HG03025 (cell line): ENCODE measurements around the gene SCT.
"Not testable (repeated sequence)": the region's sequence is repeated elsewhere in the genome, so short reads cannot be mapped to it uniquely, and the experiment has no call there.

ENCODE experiments used
- ATAC-seq: cut with Tn5 transposase; IDR thresholded peaks from one replicate; pipeline ENCODE4 v1.9.1; 2021; ENCODE audit warnings: mild to moderate bottlenecking, moderate library complexity; ENCODE audit not compliant: unreplicated experiment, low FRiP score

The SCT gene, protein sequence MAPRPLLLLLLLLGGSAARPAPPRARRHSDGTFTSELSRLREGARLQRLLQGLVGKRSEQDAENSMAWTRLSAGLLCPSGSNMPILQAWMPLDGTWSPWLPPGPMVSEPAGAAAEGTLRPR

GRCh38 chr11:626475-627307 is at the start of gene SCT:
Gene SCT (minus strand): TSS chr11:627181. CDS start chr11:627143, 38 bp downstream.
- no peak for ATAC-seq

- no peak for ATAC-seq
Observed at GRCh38 chr11:674406-674805, 47.4 kb upstream of the SCT start.

GRCh38 chr11:673866-674265 is 46.9 kb upstream of the SCT start:
- no peak for ATAC-seq

DNA sequence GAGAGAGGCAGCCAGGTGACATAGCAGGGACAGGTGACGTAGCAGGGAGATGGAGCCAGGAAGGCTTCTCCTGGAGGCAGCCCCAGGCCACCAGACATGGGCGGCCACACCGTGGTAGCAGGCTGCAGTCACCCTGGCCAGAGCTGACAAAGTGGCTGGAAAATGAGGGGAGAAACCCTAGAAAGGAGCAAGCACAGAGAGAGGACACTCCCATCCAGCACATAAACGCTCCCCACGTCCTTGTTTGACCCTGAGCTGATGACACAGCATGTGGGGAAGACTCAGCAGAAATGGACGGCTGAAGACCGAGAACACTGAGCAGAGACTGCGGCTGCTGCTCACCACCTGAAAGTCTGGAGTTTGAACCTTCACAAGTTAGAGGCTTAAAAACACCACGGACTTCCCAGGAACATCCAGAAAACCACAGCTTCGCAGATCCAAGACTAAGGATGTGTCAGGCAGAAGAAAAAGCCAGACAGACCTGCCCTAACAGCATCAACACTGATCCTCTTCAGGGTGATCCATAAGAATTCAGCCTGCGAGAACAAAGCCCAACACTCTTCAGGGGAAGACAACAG is 38.8 kb upstream of the SCT start:
- ATAC-seq, result no peak

DNA sequence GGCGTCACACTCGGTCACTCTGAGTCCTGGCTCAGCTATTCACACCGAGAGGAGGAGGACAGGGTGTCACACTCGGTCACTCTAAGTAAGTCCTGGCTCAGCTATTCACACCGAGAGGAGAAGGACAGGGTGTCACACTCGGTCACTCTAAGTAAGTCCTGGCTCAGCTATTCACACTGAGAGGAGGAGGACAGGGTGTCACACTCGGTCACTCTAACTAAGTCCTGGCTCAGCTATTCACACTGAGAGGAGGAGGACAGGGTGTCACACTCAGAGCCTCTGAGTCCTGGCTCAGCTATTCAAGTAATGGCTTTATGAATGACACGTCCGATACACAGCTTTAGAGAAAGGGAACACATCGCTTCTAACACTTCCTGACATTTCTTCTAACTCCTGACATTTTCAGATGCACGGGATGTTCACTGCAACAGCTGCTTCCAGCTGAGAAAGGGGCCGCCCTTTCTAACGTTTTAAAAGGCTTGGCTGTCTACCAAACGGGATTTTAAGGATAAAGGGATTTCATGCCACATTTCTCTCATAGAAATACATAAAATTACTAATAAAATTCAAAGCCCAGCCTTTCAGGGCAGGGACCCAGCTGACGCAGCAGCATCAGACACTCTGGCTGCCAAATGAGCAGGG is 38.2 kb upstream of the SCT start:
- no peak for ATAC-seq

DNA sequence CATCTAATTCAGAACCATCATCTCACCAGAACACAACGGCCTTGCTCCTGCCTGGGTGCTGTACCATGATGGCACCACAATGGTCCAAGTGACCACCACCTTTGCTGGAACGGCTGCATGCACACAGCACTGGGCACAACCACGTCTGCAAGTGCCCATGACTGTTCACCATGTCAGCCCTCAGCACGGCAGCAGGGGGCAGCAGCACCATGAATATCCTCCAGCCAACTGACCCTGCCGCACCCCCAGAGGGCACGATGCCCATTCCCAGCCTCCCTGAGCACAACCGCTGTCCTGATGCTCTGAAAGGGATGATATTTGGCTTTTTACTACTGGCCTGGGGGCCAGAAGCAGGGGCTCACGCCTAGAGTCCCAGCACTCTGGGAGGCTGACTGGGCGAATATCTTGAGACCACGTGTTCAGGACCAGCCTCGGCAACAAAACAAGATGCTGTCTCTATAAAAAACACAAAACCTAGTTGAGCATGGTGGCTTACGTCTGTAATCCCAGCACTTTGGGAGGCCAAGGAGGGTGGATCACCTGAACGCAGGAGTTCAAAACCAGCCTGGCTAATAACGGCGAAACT is 35.8 kb upstream of the SCT start:
- no peak for ATAC-seq

DNA sequence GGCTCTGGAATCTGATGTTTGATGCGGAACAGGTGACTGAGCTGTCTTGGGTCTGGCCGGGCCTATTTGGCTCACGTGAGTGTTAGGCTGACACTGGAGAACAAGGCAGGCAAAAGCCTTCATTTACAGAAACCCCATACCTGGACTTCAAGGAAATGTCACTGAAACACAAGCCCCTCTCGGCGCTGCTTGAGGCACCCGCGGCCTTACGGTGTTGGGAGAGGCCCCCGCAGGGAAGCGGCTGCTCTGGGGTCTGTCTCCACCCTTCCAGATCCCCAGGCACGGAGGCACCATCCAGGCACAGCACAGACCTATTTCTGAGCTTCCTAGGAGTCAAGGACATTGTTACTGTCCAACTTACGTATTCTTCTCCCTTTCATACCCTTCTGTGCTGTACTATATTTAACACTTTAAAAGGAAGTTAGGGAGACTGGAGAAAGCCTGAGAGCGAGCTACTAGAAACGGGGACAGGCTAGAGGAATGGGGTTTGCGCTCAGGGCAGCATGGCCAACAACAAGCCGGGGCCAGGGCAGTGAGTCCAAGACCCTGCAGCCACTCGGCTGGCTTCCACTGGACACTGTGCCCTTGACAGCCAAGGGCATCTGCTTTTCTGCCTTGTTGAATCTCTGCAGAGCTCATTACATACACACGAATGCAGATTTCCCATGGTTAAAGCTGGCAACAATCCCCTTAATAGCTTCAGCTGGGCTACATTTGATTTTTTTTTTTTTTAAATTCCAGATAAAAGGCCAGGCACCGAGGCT is 33.9 kb upstream of the SCT start:
- ATAC-seq, result no peak

- no peak for ATAC-seq
Observed at GRCh38 chr11:660281-660680, 33.3 kb upstream of the SCT start.

DNA sequence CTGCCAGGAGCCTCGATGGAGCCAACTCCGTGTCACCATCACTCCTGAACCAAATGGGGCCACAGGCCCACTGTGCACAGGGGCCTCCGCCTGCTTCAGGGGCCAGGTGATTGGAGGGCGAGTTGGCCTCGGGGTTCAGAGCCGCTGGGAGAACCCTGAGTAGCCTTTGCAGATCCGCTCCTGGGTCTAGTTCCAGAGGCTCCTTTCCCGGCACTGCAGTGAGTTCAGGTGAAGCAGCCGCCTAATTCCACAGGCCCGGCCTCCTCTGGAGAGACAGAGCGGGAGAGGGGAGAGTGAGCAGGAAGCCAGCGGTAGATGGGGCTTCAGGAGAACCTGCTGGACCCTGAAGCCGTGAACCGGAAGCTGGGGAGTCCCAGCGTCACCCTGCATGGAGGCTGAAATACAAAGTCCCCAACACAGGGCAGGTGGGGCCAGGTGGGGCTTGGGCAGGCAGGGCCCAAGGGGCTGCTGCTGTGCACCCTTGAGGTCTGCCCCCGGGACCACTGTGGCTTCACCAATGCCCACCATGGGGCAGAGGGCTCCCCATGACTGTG is 32.6 kb upstream of the SCT start:
- ATAC-seq, result no peak

- no peak for ATAC-seq
Observed at GRCh38 chr11:657691-658126, 30.7 kb upstream of the SCT start.

DNA sequence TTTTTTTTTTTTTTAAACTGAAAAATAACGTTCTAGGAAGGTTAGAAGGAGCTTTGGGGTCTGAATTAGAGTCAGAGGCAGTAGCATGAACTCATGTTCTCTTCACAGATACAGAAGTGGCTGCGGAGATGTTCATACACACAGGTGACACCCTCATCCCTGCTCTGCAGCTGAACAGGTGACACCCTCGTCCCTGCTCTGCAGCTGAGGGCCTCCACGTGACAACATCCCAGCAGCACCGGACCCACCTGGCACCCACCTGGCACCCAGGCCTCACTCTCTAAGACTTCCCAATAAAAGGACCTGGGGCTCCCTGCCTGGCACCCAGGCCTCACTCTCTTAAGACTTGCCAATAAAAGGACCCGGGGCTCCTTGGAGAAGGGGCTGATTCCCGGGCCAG is 29.9 kb upstream of the SCT start:
- ATAC-seq, result no peak

- ATAC-seq, result no peak
Observed at GRCh38 chr11:656426-656825, 29.4 kb upstream of the SCT start.

- ATAC-seq, result no peak
Observed at GRCh38 chr11:655036-655726, 28.2 kb upstream of the SCT start.

DNA sequence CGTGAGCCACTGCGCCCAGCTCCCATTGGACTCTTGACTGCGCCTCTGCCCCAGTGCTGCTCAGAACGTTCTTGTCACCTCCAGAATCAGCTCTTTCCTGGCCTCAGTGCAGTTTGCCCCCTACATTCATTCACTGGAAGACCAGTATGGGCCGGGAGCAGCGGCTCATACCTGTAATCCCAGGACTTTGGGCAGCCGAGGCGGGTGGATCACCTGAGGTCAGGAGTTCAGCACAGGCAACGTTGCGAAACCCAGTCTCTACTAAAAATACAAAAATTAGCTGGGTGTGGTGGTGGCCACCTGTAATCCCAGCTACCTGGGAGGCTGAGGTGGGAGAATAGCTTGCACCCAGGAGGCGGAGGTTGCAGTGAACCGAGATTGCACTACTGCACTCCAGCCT is 27.5 kb upstream of the SCT start:
- ATAC-seq, result not testable (repeated sequence)

- no peak for ATAC-seq
Observed at GRCh38 chr11:653837-654236, 26.9 kb upstream of the SCT start.

DNA sequence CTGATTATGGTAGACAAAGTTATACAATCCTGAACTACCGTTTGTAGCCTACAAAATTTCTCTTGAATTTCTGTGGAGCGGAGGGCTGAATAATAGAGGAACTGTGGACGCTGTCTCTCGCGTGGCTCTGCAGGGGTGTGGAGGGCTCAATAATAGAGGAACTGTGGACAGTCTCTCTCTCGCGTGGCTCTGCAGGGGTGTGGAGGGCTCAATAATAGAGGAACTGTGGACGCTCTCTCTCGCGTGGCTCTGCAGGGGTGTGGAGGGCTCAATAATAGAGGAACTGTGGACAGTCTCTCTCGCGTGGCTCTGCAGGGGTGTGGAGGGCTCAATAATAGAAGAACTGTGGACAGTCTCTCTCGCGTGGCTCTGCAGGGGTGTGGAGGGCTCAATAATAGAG is 26.2 kb upstream of the SCT start:
- ATAC-seq, result not testable (repeated sequence)

DNA sequence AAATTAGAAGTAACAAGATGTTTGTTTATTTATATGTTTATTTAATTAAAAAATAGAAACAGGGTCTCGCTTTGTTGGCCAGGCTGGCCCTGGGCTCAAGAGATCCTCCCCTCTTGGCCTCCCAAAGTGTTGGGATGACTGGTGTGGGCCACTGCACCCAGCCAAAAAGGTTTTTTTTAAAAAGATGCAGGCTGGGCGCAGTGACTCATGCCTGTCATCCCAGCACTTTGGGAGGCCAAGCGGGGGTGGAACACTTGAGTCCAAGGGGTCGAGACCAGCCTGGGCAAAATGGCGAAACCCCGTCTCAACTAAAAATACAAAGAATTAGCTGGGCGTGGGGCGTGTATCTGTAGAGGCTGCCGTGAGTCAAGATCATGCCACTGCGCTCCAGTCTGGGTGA is 23.5 kb upstream of the SCT start:
- no peak for ATAC-seq

DNA sequence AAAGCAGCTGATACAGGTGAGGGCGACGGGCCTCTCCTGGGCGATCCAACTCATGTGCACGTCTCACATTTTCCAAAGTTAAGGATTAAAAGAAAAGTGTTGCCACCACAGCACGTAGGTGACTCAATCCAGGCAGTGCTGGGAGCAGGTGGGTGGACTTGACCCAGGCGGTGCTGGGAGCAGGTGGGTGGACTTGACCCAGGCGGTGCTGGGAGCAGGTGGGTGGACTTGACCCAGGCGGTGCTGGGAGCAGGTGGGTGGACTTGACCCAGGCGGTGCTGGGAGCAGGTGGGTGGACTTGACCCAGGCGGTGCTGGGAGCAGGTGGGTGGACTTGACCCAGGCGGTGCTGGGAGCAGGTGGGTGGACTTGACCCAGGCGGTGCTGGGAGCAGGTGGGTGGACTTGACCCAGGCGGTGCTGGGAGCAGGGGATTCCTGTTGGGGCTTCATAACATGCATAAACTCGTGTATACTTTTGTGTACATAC is 20.7 kb upstream of the SCT start:
- ATAC-seq, result not testable (repeated sequence)

DNA sequence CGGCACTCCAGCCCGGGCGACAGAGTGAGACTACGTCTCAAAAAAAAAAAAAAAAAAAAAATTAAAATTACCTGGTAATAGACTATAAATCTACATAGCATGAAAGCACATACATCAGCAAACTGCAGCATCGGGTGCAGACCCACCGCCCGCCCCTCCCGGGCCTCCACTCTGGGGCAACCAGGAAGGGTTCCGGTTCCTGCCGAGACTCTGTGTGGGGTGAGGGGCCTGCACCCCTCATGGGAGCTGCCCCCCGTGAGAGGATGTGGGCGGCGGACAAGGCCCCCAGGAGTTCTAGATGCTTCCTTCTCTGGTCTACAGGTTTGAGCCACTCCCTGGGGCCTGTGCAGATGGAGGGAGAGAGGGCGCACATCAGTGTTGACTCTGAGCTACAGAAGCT is 19.2 kb upstream of the SCT start:
- ATAC-seq, result no peak
